Measurements from ENCODE around the gene MEI4. TPM values are rescaled to one million over a fixed set of nuclear protein-coding genes. Genes with fewer than 3 reads are reported as not detected.

MEI4 gene
- total and polyA plus RNA-seq, 2 donors (not counting 1 experiment from before 2014, with no cell fraction given), result not detected

DNA sequence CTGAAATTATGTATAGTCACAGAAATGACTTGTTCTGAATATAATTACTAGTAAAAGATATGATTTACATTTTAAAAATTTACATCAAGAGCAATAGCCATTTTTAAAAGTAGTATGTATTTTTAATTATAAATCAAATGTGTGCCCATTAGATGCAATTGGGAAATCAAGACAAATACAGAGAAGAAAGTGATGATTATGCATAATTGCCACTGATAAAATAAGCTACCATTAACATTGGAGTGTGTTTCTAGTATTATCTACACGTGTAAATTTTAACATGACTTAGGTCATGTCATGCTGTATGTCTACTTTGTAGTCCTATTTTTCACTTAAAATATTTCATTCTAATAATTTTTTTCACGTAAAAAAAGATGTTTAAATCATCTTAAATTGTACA lies 22.8 kb upstream of the MEI4 start:
- H3K4me3 ChIP-seq (ENCODE audit: control extremely low read depth in 1 of 5, extremely low read depth in 1 of 5, insufficient read depth in 1 of 5, low read depth in 2 of 5, low read length in 4 of 5), result no peak overlapping the region
- H3K4me3 Mint-ChIP-seq, result no peak overlapping the region
- ChIA-PET CTCF (no interaction called here), POLR2A (no interaction called here)
- H3K27ac ChIP-seq (ENCODE audit: low read length in 2 of 2), result no peak overlapping the region
- H3K9ac ChIP-seq (ENCODE audit: low read length), result no peak overlapping the region
- peaks cover 2% of the 10 kb centered on the region for H3K9me3 Mint-ChIP-seq (ENCODE audit: insufficient read depth)
- no peaks in the 10 kb centered on the region for H3K27me3 ChIP-seq (replicated peaks in 1 of 4; ENCODE audit: control extremely low read depth in 1 of 4, control insufficient read depth in 3 of 4, insufficient read depth in 4 of 4, low read length in 3 of 4)
- H3K4me1 Mint-ChIP-seq, result no peaks in the 10 kb centered on the region
- H3K9me3 ChIP-seq (ENCODE audit: control extremely low read depth in 1 of 3, control insufficient read depth in 2 of 3, insufficient read depth in 1 of 3, low read length in 2 of 3), result no peaks in the 10 kb centered on the region
- TF ChIP-seq, protein P1, sequence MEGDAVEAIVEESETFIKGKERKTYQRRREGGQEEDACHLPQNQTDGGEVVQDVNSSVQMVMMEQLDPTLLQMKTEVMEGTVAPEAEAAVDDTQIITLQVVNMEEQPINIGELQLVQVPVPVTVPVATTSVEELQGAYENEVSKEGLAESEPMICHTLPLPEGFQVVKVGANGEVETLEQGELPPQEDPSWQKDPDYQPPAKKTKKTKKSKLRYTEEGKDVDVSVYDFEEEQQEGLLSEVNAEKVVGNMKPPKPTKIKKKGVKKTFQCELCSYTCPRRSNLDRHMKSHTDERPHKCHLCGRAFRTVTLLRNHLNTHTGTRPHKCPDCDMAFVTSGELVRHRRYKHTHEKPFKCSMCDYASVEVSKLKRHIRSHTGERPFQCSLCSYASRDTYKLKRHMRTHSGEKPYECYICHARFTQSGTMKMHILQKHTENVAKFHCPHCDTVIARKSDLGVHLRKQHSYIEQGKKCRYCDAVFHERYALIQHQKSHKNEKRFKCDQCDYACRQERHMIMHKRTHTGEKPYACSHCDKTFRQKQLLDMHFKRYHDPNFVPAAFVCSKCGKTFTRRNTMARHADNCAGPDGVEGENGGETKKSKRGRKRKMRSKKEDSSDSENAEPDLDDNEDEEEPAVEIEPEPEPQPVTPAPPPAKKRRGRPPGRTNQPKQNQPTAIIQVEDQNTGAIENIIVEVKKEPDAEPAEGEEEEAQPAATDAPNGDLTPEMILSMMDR (IDR thresholded peaks at IDR 0.05), result no peak
- TF ChIP-seq EZH2 (IDR thresholded peaks at IDR 0.05; ENCODE audit: borderline replicate concordance, insufficient read depth, low read depth, low read length, poor library complexity, severe bottlenecking), result no peak
- no CpG with 5 or more reads among the region's 2 CpGs for WGBS (ENCODE audit: insufficient coverage)
- no peaks in the 10 kb centered on the region for H3K79me2 ChIP-seq (ENCODE audit: control insufficient read depth, insufficient read depth, low read length)
- no peak overlapping the region for H3K4me2 ChIP-seq (replicated peaks; ENCODE audit: low read depth, low read length, poor library complexity, severe bottlenecking)
- H3K4me1 ChIP-seq (ENCODE audit: control insufficient read depth in 2 of 2, insufficient read depth in 2 of 2, low read length in 2 of 2), result no peaks in the 10 kb centered on the region
- DNase-seq, result no peak
- H2AFZ ChIP-seq (ENCODE audit: insufficient read depth, low read depth, low read length, poor library complexity, severe bottlenecking), result no peak overlapping the region
- ATAC-seq (ENCODE audit: low read depth), result no peak
- no peak overlapping the region for H3K27ac Mint-ChIP-seq
- H3K36me3 ChIP-seq (replicated peaks in 1 of 2; ENCODE audit: control extremely low read depth in 1 of 2, control insufficient read depth in 1 of 2, extremely low read depth in 1 of 2, insufficient read depth in 2 of 2, low read length in 1 of 2), result no peaks in the 10 kb centered on the region
- intact Hi-C loops (cut with micrococcal nuclease), result no loop called here
- H3K27me3 Mint-ChIP-seq, result no peaks in the 10 kb centered on the region
- no peaks in the 10 kb centered on the region for H4K20me1 ChIP-seq (ENCODE audit: control insufficient read depth, insufficient read depth, low read length, poor library complexity, severe bottlenecking)

DNA sequence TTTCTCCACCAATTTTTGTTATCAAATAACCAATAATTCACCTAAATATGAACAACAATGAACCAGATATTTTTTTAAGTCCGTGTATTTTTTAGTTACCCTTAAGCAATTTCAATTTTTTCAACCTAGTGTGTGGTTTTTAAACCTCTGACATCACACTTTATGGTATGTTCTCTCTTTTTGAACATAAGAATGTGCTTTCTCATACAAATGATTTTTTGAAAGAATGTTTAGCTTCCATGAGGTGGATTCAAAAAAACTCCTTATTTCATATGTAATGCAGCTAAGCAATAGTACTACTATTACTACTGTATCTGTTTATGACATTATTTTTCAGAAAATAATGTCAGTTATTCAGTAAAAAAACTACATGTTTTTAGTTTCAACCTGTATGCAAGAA lies 19.4 kb upstream of the MEI4 start:
- Mint-ChIP-seq H3K27me3 (no peaks in the 10 kb centered on the region), H3K9me3 (ENCODE audit: insufficient read depth) (no peaks in the 10 kb centered on the region), H3K4me3 (no peak overlapping the region), H3K4me1 (no peaks in the 10 kb centered on the region), H3K27ac (no peak overlapping the region)
- Histone ChIP-seq H3K4me3 (ENCODE audit: control extremely low read depth in 1 of 5, extremely low read depth in 1 of 5, insufficient read depth in 1 of 5, low read depth in 2 of 5, low read length in 4 of 5) (no peak overlapping the region), H3K4me2 (replicated peaks; ENCODE audit: low read depth, low read length, poor library complexity, severe bottlenecking) (no peak overlapping the region), H2AFZ (ENCODE audit: insufficient read depth, low read depth, low read length, poor library complexity, severe bottlenecking) (no peak overlapping the region), H3K27me3 (replicated peaks in 1 of 4; ENCODE audit: control extremely low read depth in 1 of 4, control insufficient read depth in 3 of 4, insufficient read depth in 4 of 4, low read length in 3 of 4) (no peaks in the 10 kb centered on the region), H4K20me1 (ENCODE audit: control insufficient read depth, insufficient read depth, low read length, poor library complexity, severe bottlenecking) (no peaks in the 10 kb centered on the region), H3K79me2 (ENCODE audit: control insufficient read depth, insufficient read depth, low read length) (no peaks in the 10 kb centered on the region), H3K9ac (ENCODE audit: low read length) (no peak overlapping the region), H3K9me3 (ENCODE audit: control extremely low read depth in 1 of 3, control insufficient read depth in 2 of 3, insufficient read depth in 1 of 3, low read length in 2 of 3) (no peaks in the 10 kb centered on the region), H3K4me1 (ENCODE audit: control insufficient read depth in 2 of 2, insufficient read depth in 2 of 2, low read length in 2 of 2) (no peaks in the 10 kb centered on the region), H3K36me3 (replicated peaks in 1 of 2; ENCODE audit: control extremely low read depth in 1 of 2, control insufficient read depth in 1 of 2, extremely low read depth in 1 of 2, insufficient read depth in 2 of 2, low read length in 1 of 2) (no peaks in the 10 kb centered on the region), H3K27ac (ENCODE audit: low read length in 2 of 2) (no peak overlapping the region)
- no peak for TF ChIP-seq EZH2 (IDR thresholded peaks at IDR 0.05; ENCODE audit: borderline replicate concordance, insufficient read depth, low read depth, low read length, poor library complexity, severe bottlenecking)
- TF ChIP-seq, protein P1 (IDR thresholded peaks at IDR 0.05), result no peak
- CTCF ChIA-PET, result no interaction called here
- DNase-seq (no peak), ATAC-seq (ENCODE audit: low read depth) (no peak)
- POLR2A ChIA-PET, result no interaction called here
- intact Hi-C loops (cut with micrococcal nuclease), result no loop called here
- no CpG with 5 or more reads among the region's 1 CpG for WGBS (ENCODE audit: insufficient coverage)

All from B cell (primary cell).